ENCODE results near the gene CA6. TPM values are rescaled to one million over a fixed set of nuclear protein-coding genes. Genes with fewer than 3 reads are reported as not detected.
"Not testable (repeated sequence)": the region's sequence is repeated elsewhere in the genome, so short reads cannot be mapped to it uniquely, and the experiment has no call there.

CA6 gene
- total RNA-seq, 1 donor from 2014 or later, result 0.37 TPM

DNA sequence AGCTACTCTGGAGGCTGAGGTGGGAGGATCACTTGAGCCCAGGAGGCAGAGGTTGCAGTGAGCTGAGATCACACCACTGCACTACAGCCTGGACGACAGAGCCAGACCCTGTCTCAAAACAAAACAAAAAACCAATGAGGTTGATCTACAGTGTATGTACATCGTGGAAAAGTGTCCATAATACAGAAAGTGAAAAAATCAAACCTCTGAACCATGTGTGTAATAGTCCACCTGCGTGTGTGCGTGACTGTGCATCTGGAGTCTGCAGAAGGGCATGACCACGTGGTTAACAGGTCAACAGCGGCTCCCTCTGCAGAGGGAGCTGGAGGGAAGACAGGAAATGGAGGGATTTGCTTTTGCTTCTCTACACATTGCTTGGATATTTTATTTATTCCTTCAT, 34.8 kb upstream of the CA6 start:
- Mint-ChIP-seq H3K27me3 (ENCODE audit: low read depth) (no peaks in the 10 kb centered on the region), H3K27ac (no peak overlapping the region), H3K4me3 (ENCODE audit: low read depth) (no peak overlapping the region), H3K36me3 (ENCODE audit: low read depth) (no peaks in the 10 kb centered on the region), H3K4me1 (ENCODE audit: low read depth) (peaks cover 13% of the 10 kb centered on the region), H3K9me3 (no peaks in the 10 kb centered on the region)
- no peak for DNase-seq (ENCODE audit: low spot score)
- intact Hi-C loops (cut with micrococcal nuclease), result no loop called here

GRCh38 chr1:8911416-8912309, 34.0 kb upstream of the CA6 start:
- Mint-ChIP-seq H3K4me3 (ENCODE audit: low read depth) (no peak overlapping the region), H3K9me3 (no peaks in the 10 kb centered on the region), H3K36me3 (ENCODE audit: low read depth) (no peaks in the 10 kb centered on the region), H3K4me1 (ENCODE audit: low read depth) (peaks cover 12% of the 10 kb centered on the region), H3K27me3 (ENCODE audit: low read depth) (no peaks in the 10 kb centered on the region), H3K27ac (no peak overlapping the region)
- intact Hi-C loops (cut with micrococcal nuclease), result no loop called here
- DNase-seq (ENCODE audit: low spot score), result no peak

DNA sequence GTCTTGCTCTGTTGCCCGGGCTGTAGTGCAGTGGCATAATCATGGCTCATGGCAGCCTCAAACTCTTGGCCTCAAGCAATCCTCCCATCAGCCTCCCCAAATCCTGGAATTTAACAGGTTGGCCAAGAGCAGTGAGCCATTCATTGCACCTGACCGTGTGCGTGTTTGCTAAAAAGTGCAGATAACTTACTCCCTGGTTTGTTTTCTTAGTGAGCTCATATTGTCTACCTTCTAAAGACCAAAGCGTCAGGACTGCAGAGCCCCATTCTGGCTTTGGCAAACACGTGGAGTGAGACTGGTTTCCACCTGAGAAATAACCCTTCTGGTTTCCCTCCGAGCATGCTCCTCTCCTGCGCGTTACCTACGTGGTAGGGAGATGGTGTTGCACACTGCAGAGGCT, 32.2 kb upstream of the CA6 start:
- no peak for DNase-seq (ENCODE audit: low spot score)
- Mint-ChIP-seq H3K27ac (no peak overlapping the region), H3K36me3 (ENCODE audit: low read depth) (no peaks in the 10 kb centered on the region), H3K9me3 (no peaks in the 10 kb centered on the region), H3K4me1 (ENCODE audit: low read depth) (peaks cover 14% of the 10 kb centered on the region), H3K27me3 (ENCODE audit: low read depth) (no peaks in the 10 kb centered on the region), H3K4me3 (ENCODE audit: low read depth) (no peak overlapping the region)
- intact Hi-C loops (cut with micrococcal nuclease), result no loop called here

- Mint-ChIP-seq H3K9me3 (no peaks in the 10 kb centered on the region), H3K4me1 (ENCODE audit: low read depth) (peaks cover 14% of the 10 kb centered on the region), H3K27ac (no peak overlapping the region), H3K27me3 (ENCODE audit: low read depth) (no peaks in the 10 kb centered on the region), H3K4me3 (ENCODE audit: low read depth) (no peak overlapping the region), H3K36me3 (ENCODE audit: low read depth) (no peaks in the 10 kb centered on the region)
- intact Hi-C loops (cut with micrococcal nuclease), result no loop called here
- no peak for DNase-seq (ENCODE audit: low spot score)
These were observed 31.2 kb upstream of the CA6 start for GRCh38 chr1:8914466-8914865.

DNA sequence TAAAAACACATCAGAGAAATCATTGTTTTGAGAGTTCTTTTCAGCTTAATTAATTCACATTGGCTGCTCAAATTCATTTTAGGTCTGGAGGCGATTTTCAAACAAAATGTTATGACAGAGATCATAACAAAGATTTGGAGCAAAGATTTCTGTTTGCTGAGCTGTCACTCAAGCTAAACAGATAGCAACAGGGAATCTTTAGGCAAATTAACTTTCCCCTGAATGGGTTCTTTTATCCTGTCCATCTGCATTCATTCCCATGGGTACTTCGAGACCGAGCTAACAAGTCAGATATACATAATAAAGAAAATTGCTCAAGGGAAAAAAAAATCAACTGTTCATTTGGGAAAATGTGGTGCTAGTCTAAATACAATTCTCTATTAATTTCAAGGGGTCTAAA, 30.2 kb upstream of the CA6 start:
- Mint-ChIP-seq H3K27me3 (ENCODE audit: low read depth) (no peaks in the 10 kb centered on the region), H3K36me3 (ENCODE audit: low read depth) (no peaks in the 10 kb centered on the region), H3K9me3 (no peaks in the 10 kb centered on the region), H3K4me3 (ENCODE audit: low read depth) (no peak overlapping the region), H3K27ac (no peak overlapping the region), H3K4me1 (ENCODE audit: low read depth) (peaks cover 12% of the 10 kb centered on the region)
- intact Hi-C loops (cut with micrococcal nuclease), result no loop called here
- DNase-seq (ENCODE audit: low spot score), result no peak

DNA sequence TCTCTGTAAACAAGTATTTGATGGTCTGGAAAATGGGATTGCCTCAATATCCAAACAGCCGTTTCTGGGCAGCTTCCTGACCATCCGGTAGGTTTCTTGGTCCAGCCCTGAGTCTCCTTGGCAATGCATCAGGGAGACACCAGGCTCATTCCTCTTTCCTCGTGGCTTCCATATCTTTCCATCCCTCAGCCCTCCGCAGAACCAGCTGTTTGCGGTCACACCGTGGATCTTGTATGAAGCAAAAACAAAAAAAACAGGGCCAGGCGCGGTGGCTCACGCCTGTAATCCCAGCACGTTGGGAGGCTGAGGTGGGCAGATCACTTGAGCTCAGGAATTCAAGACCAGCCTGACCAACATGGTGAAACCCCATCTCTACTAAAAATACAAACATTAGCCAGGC, 28.1 kb upstream of the CA6 start:
- H3K4me3 Mint-ChIP-seq (ENCODE audit: low read depth); H3K9me3 Mint-ChIP-seq; DNase-seq (ENCODE audit: low spot score); intact Hi-C loops (cut with micrococcal nuclease); H3K36me3 Mint-ChIP-seq (ENCODE audit: low read depth); H3K27me3 Mint-ChIP-seq (ENCODE audit: low read depth); H3K27ac Mint-ChIP-seq: not testable (repeated sequence)
- peaks cover 22% of the 10 kb centered on the region for H3K4me1 Mint-ChIP-seq (ENCODE audit: low read depth)

- Mint-ChIP-seq H3K27ac (no peak overlapping the region), H3K27me3 (ENCODE audit: low read depth) (no peaks in the 10 kb centered on the region), H3K36me3 (ENCODE audit: low read depth) (no peaks in the 10 kb centered on the region), H3K4me3 (ENCODE audit: low read depth) (no peak overlapping the region), H3K9me3 (no peaks in the 10 kb centered on the region), H3K4me1 (ENCODE audit: low read depth) (peaks cover 15% of the 10 kb centered on the region)
- no peak for DNase-seq (ENCODE audit: low spot score)
- intact Hi-C loops (cut with micrococcal nuclease), result loop anchor here (10.0 kb wide), 1 partner anchor 182 kb away; no protein-coding TSS in a partner anchor
These were observed 22.7 kb upstream of the CA6 start for GRCh38 chr1:8922962-8923361.

GRCh38 chr1:8925406-8925805, 20.3 kb upstream of the CA6 start:
- DNase-seq (ENCODE audit: low spot score), result no peak
- Mint-ChIP-seq H3K36me3 (ENCODE audit: low read depth) (no peaks in the 10 kb centered on the region), H3K4me1 (ENCODE audit: low read depth) (peaks cover 9% of the 10 kb centered on the region), H3K27ac (no peak overlapping the region), H3K27me3 (ENCODE audit: low read depth) (no peaks in the 10 kb centered on the region), H3K9me3 (no peaks in the 10 kb centered on the region), H3K4me3 (ENCODE audit: low read depth) (no peak overlapping the region)
- intact Hi-C loops (cut with micrococcal nuclease), result loop anchor here (10.0 kb wide), 1 partner anchor 179 kb away; no protein-coding TSS in a partner anchor

- Mint-ChIP-seq H3K36me3 (ENCODE audit: low read depth) (no peaks in the 10 kb centered on the region), H3K9me3 (no peaks in the 10 kb centered on the region), H3K27ac (no peak overlapping the region), H3K27me3 (ENCODE audit: low read depth) (no peaks in the 10 kb centered on the region), H3K4me3 (ENCODE audit: low read depth) (no peak overlapping the region), H3K4me1 (ENCODE audit: low read depth) (peaks cover 6% of the 10 kb centered on the region)
- intact Hi-C loops (cut with micrococcal nuclease), result loop anchor here (10.0 kb wide), 1 partner anchor 179 kb away; no protein-coding TSS in a partner anchor
- DNase-seq (ENCODE audit: low spot score), result no peak
These were observed 19.7 kb upstream of the CA6 start for GRCh38 chr1:8925960-8926359.

DNA sequence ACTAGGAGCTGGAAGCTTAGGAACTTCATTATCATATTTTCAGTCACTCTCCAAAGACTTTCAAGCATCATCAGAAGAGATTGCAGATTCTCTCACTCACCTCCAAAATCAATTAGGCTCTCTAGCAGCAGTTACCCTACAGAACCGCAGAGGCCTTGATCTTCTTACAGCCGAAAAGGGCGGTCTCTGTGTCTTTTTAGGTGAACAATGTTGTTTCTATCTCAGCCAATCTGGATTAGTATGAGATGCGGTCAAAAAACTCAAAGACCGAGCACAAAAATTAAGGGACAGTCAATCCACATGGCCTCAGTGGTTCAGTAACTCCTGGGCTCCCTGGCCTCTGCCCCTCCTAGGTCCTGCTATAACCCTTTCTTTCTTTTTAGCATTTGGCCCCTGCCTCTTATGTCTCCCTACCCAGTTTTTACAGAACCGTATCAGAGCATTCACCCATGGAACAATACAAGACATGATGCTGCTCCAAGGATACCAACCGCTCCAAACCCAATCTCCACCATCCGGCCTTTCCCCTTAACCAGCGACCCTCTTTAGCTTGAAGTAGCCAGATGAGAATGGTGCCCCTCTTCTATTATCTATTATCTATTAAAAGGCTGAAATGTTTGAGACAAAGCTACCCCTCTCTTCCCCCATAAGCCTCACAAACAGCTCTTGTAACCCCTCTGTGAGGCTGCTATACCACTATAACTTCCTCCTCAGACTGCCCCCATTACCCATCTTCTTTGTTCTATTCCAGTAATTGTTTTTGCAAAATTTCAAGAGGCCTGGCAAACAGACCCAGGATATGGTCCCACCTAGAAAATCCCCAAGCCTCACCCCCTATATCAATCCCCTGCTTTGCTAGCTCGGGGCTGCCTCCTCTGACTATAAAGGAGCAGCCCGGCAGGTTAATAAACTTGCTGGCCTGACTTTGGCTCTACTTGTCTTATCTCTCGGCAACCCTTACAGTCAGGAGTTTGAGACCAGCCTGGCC, 18.7 kb upstream of the CA6 start:
- intact Hi-C loops (cut with micrococcal nuclease), result loop anchor here (10.0 kb wide), 1 partner anchor 178 kb away; no protein-coding TSS in a partner anchor
- H3K4me1 Mint-ChIP-seq (ENCODE audit: low read depth), result no peaks in the 10 kb centered on the region
- no peaks in the 10 kb centered on the region for H3K9me3 Mint-ChIP-seq
- H3K27ac Mint-ChIP-seq, result no peak overlapping the region
- no peak overlapping the region for H3K4me3 Mint-ChIP-seq (ENCODE audit: low read depth)
- H3K36me3 Mint-ChIP-seq (ENCODE audit: low read depth), result no peaks in the 10 kb centered on the region
- H3K27me3 Mint-ChIP-seq (ENCODE audit: low read depth), result no peaks in the 10 kb centered on the region
- no peak for DNase-seq (ENCODE audit: low spot score)

GRCh38 chr1:8930116-8930515, 15.6 kb upstream of the CA6 start:
- no peak for DNase-seq (ENCODE audit: low spot score)
- Mint-ChIP-seq H3K36me3 (ENCODE audit: low read depth) (no peaks in the 10 kb centered on the region), H3K9me3 (no peaks in the 10 kb centered on the region), H3K4me1 (ENCODE audit: low read depth) (no peaks in the 10 kb centered on the region), H3K27me3 (ENCODE audit: low read depth) (no peaks in the 10 kb centered on the region), H3K27ac (no peak overlapping the region), H3K4me3 (ENCODE audit: low read depth) (no peak overlapping the region)
- intact Hi-C loops (cut with micrococcal nuclease), result no loop called here

GRCh38 chr1:8937051-8937450, 8.6 kb upstream of the CA6 start:
- not testable (repeated sequence) for H3K27me3 Mint-ChIP-seq (ENCODE audit: low read depth); H3K9me3 Mint-ChIP-seq; H3K4me3 Mint-ChIP-seq (ENCODE audit: low read depth); DNase-seq (ENCODE audit: low spot score); H3K27ac Mint-ChIP-seq; H3K36me3 Mint-ChIP-seq (ENCODE audit: low read depth)
- peaks cover 32% of the 10 kb centered on the region for H3K4me1 Mint-ChIP-seq (ENCODE audit: low read depth)
- intact Hi-C loops (cut with micrococcal nuclease), result loop anchor here (5.0 kb wide), 1 partner anchor 35 kb away; no protein-coding TSS in a partner anchor

All from activated T-helper 2 cell treated with anti-CD3 and anti-CD28 coated beads, Interferon-gamma antibody, Interleukin-2, Interleukin-4, amounts not matched to agents 10 μg/mL and 5 μg/mL and 100 μg/mL, durations not matched to agents 14 hours and 24 hours and 36 hours (primary cell).